Endometrium (tissue), 2 donors: ENCODE results near the gene RUFY1.
"Not testable (repeated sequence)": the region's sequence is repeated elsewhere in the genome, so short reads cannot be mapped to it uniquely, and the experiment has no call there.

Source experiments
- FAIRE-seq: peaks from 2 replicates; lab custom pipeline; 2012; peaks lifted over from hg19 to GRCh38; lab: Jason Lieb, UNC
- donor health status: control.
- donor health status: control.

The RUFY1 gene

GRCh38 chr5:179623906-179624741 is 73.8 kb downstream of the RUFY1 start:
- FAIRE-seq, result no peak

- no peak for FAIRE-seq
Measured at GRCh38 chr5:179624841-179625271, 74.5 kb downstream of the RUFY1 start.

- not testable (repeated sequence) for FAIRE-seq
Measured at GRCh38 chr5:179633501-179634369, 83.4 kb downstream of the RUFY1 start.

DNA sequence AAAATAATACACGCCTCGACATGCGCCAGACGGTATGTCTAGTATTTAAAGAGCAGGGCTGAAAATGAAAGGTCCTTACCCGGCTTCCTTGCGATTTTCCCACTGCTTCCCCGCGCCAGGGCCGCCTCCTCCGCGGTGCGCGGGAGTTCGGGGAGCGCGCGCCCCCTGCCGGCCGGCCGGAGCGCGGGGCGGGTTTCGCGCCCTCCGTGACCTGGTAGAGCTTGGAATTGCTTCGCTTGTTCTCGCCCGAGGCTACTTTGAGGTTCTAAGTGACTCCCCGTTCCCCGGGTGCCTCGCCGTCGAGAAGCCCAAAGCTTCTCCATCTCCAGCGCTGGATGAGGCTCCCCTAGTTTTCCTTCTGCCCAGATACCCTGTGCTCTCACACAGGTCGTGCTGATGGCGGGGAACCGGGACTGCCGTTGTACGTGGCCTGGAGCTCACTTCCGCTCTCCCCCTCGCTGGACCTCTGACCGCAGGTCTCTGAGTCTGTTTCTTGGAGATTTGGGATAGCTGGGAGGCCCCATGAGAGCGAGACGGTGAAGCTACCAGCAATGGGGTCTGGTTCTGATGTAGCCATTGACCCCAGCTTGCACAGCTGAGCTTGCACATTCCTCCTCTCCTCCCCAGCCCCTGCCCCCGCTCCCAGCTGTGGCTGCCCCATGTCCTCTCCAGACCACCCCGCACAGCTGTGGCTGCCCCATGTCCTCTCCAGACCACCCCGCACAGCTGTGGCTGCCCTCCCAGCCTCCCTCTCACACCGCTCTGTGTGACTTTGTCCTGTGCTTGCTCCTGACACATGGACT is 84.2 kb downstream of the RUFY1 start:
- not testable (repeated sequence) for FAIRE-seq

DNA sequence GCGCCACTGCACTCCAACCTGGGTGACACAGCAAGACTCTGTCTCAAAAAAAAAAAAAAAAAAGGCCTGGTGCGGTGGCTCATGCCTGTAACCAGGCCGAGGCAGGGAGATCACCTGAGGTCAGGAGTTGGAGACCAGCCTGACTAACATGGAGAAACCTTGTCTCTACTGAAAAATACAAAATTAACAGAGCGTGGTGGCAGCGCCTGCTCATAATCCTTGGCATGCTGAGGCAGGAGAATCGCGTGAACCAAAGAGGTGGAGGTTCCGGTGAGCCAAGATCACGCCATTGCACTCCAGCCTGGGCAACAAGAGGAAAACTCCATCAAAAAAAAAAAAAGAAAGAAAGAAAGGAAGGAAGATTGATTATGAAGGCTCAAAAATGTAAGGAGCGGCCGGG is 88.9 kb downstream of the RUFY1 start:
- FAIRE-seq, result not testable (repeated sequence)

- not testable (repeated sequence) for FAIRE-seq
Measured at GRCh38 chr5:179641745-179642144, 91.4 kb downstream of the RUFY1 start.

DNA sequence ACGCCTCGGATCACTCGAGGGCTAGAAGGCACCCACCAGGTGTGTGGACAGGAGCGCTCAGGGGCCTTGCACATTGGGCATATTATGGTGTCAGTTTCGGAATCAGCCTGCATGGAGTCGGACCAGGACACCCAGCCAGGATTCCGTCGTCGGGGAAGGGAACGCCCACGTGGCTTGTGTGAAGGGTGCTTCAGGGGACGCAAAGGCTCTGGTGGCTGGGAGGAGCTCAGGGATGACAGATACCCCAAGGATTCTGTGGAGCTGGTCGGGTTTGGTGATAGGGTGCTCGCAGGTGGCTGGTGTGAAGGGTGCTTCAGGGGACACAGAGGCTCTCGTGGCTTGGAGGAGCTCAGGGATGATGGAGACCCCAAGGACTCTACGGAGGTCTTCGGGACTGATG is 92.3 kb downstream of the RUFY1 start:
- not testable (repeated sequence) for FAIRE-seq

DNA sequence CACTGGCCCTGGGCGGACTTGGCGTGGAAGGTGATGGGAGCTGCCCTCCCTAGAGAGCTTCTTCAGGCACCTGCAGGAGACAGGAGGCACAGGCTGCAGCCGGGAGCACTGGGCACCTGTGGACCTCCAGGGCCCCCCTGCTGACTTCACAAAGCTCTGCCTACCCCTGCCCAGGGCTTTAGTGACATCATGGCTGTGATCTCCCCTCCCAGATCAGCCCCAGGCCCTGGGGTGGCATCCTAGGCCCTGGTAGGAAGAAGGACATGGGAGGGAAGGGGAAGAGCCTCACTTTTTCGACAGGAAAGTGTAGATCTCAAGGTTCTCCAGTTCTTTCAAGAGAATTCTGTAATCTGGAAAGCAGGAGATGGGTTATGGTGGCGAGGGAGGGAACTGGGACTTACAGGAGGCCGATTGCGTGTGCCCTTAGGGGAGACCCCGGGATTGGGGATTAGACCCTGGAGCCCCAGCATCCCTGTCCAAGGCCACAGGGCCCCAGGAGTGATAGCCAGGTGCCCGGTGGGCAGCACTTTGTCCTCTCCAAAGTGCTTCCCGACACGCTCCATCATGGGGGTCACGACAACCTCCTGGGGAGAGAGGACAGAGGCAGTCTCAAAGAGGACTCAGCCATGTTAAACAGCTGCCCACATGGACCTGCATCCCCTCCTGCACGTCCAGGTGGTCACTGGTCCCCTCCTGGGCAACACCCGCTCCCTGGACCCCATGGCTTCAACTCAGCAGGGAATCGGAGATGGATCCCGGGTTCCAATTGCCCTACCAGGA is 93.0 kb downstream of the RUFY1 start:
- not testable (repeated sequence) for FAIRE-seq

DNA sequence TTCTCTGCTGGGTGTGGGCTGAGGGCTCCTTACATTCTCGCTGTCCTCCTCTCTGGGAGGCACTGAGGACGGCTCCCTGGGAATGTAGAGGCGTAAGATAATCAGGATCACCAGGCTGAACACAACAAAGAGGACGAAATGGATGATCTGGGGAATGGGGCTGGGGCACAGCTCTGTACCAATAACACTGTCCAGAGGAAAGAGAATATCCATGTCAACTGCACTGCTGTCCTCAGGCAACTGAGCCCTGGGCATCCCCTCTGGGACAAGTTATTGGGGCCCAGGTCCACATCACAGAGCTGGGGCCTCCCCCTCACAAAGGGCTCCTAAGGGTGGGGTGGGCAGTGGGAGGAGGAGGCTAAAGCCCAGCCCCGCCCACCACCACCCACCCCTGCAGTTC is 94.4 kb downstream of the RUFY1 start:
- not testable (repeated sequence) for FAIRE-seq

- no peak for FAIRE-seq
Measured at GRCh38 chr5:179648410-179648809, 98.1 kb downstream of the RUFY1 start.

DNA sequence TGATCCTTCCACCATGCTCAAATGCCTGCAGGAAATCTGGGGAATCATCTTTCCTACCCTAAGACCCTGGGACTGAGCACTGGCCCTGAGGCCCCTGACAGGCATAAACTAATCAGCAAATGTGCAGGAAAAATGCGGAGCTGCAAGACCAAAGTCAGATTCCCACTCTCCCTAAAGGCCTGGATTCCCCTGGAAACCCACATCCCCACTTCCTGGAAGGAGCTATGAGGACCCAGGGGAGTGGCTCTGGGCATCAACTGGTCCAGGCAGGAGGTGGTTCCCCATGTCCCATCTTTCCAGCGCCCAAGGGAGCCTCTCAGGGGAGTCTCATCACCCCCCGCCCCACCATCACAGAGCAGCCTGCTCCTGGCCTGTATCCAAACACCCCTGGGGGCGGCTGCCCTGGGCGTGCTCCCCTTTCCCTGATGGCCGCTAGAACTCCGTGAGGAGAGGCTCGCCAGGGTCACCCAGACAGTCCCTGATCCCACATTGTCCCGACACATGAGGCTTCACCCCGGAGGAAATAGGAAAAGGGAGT is 98.9 kb downstream of the RUFY1 start:
- FAIRE-seq, result not testable (repeated sequence)

GRCh38 chr5:179650245-179650644 is 99.9 kb downstream of the RUFY1 start:
- FAIRE-seq, result not testable (repeated sequence)

- not testable (repeated sequence) for FAIRE-seq
Measured at GRCh38 chr5:179653135-179653534, 102.8 kb downstream of the RUFY1 start.

DNA sequence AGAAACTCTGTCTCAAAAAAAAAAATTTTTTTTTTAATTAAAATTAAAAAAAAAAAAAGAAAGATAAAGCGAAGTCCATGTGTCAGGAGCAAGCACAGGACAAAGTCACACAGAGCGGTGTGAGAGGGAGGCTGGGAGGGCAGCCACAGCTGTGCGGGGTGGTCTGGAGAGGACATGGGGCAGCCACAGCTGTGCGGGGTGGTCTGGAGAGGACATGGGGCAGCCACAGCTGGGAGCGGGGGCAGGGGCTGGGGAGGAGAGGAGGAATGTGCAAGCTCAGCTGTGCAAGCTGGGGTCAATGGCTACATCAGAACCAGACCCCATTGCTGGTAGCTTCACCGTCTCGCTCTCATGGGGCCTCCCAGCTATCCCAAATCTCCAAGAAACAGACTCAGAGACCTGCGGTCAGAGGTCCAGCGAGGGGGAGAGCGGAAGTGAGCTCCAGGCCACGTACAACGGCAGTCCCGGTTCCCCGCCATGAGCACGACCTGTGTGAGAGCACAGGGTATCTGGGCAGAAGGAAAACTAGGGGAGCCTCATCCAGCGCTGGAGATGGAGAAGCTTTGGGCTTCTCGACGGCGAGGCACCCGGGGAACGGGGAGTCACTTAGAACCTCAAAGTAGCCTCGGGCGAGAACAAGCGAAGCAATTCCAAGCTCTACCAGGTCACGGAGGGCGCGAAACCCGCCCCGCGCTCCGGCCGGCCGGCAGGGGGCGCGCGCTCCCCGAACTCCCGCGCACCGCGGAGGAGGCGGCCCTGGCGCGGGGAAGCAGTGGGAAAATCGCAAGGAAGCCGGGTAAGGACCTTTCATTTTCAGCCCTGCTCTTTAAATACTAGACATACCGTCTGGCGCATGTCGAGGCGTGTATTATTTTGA is 107.2 kb downstream of the RUFY1 start:
- not testable (repeated sequence) for FAIRE-seq

GRCh38 chr5:179658179-179658856 is 108.0 kb downstream of the RUFY1 start:
- not testable (repeated sequence) for FAIRE-seq
